GM12891 (cell line): ENCODE data around the gene VARS2.

ENCODE experiments used
- PAX5 ChIP-seq: IDR thresholded peaks from 2 replicates; pipeline ENCODE4 v1.6.1; 2011; ENCODE audit warnings: low read length, moderate library complexity, mild to moderate bottlenecking; ENCODE audit not compliant: insufficient read depth, severe bottlenecking
- POLR2A ChIP-seq: IDR thresholded peaks from 2 replicates; pipeline ENCODE4 v1.6.1; 2011; ENCODE audit warnings: low read depth, low read length, control low read depth
- TAF1 ChIP-seq: IDR thresholded peaks from 2 replicates; pipeline ENCODE4 v1.6.1; 2011; ENCODE audit warnings: low read depth, low read length, control low read depth

- TF ChIP-seq PAX5 = no peak
- TF ChIP-seq TAF1 = no peak
- no peak for TF ChIP-seq POLR2A
Observed at GRCh38 chr6:30965140-30965601, 51.1 kb downstream of the VARS2 start.
